Measurements from ENCODE around the gene ROBO2. TPM values are rescaled to one million over a fixed set of nuclear protein-coding genes. Genes with fewer than 3 reads are reported as not detected.

The ROBO2 gene
- total RNA-seq, 1 donor from 2014 or later = 3.9 TPM

GRCh38 chr3:77236118-77236517 lies 196.2 kb downstream of the ROBO2 start:
- no peak for DNase-seq (ENCODE audit: low read depth)
- Histone ChIP-seq H3K27me3 (ENCODE audit: control insufficient read depth, insufficient read depth, low read length) (no peaks in the 10 kb centered on the region), H3K4me3 (ENCODE audit: low read depth, low read length) (no peak overlapping the region), H3K36me3 (ENCODE audit: control insufficient read depth, insufficient read depth, low read length) (no peaks in the 10 kb centered on the region)
- no peak for TF ChIP-seq CTCF (IDR thresholded peaks at IDR 0.05; ENCODE audit: insufficient read depth, low read length, poor library complexity, severe bottlenecking)

- DNase-seq (ENCODE audit: low read depth) = no peak
- TF ChIP-seq CTCF (IDR thresholded peaks at IDR 0.05; ENCODE audit: insufficient read depth, low read length, poor library complexity, severe bottlenecking) = no peak
- no peaks in the 10 kb centered on the region for H3K36me3 ChIP-seq (ENCODE audit: control insufficient read depth, insufficient read depth, low read length)
- H3K27me3 ChIP-seq (ENCODE audit: control insufficient read depth, insufficient read depth, low read length) = no peaks in the 10 kb centered on the region
- no peak overlapping the region for H3K4me3 ChIP-seq (ENCODE audit: low read depth, low read length)
Observed at GRCh38 chr3:77240072-77240650, 200.3 kb downstream of the ROBO2 start.

- H3K27me3 ChIP-seq (ENCODE audit: control insufficient read depth, insufficient read depth, low read length) = no peaks in the 10 kb centered on the region
- TF ChIP-seq CTCF (IDR thresholded peaks at IDR 0.05; ENCODE audit: insufficient read depth, low read length, poor library complexity, severe bottlenecking) = no peak
- no peak overlapping the region for H3K4me3 ChIP-seq (ENCODE audit: low read depth, low read length)
- DNase-seq (ENCODE audit: low read depth) = no peak
- H3K36me3 ChIP-seq (ENCODE audit: control insufficient read depth, insufficient read depth, low read length) = no peaks in the 10 kb centered on the region
Observed at GRCh38 chr3:77242371-77242770, 202.5 kb downstream of the ROBO2 start.

GRCh38 chr3:77244981-77245380 lies 205.1 kb downstream of the ROBO2 start:
- DNase-seq (ENCODE audit: low read depth) = no peak
- no peak for TF ChIP-seq CTCF (IDR thresholded peaks at IDR 0.05; ENCODE audit: insufficient read depth, low read length, poor library complexity, severe bottlenecking)
- Histone ChIP-seq H3K27me3 (ENCODE audit: control insufficient read depth, insufficient read depth, low read length) (no peaks in the 10 kb centered on the region), H3K36me3 (ENCODE audit: control insufficient read depth, insufficient read depth, low read length) (no peaks in the 10 kb centered on the region), H3K4me3 (ENCODE audit: low read depth, low read length) (no peak overlapping the region)

- Histone ChIP-seq H3K27me3 (ENCODE audit: control insufficient read depth, insufficient read depth, low read length) (no peaks in the 10 kb centered on the region), H3K36me3 (ENCODE audit: control insufficient read depth, insufficient read depth, low read length) (no peaks in the 10 kb centered on the region), H3K4me3 (ENCODE audit: low read depth, low read length) (no peak overlapping the region)
- no peak for TF ChIP-seq CTCF (IDR thresholded peaks at IDR 0.05; ENCODE audit: insufficient read depth, low read length, poor library complexity, severe bottlenecking)
- no peak for DNase-seq (ENCODE audit: low read depth)
Observed at GRCh38 chr3:77247061-77247460, 207.2 kb downstream of the ROBO2 start.

GRCh38 chr3:77247817-77248216 lies 207.9 kb downstream of the ROBO2 start:
- no peak overlapping the region for H3K4me3 ChIP-seq (ENCODE audit: low read depth, low read length)
- H3K27me3 ChIP-seq (ENCODE audit: control insufficient read depth, insufficient read depth, low read length) = no peaks in the 10 kb centered on the region
- no peak for DNase-seq (ENCODE audit: low read depth)
- no peak for TF ChIP-seq CTCF (IDR thresholded peaks at IDR 0.05; ENCODE audit: insufficient read depth, low read length, poor library complexity, severe bottlenecking)
- H3K36me3 ChIP-seq (ENCODE audit: control insufficient read depth, insufficient read depth, low read length) = no peaks in the 10 kb centered on the region
